Right atrium auricular region (tissue), 2 donors: Measurements from ENCODE around the gene MARVELD3. TPM values are rescaled to one million over a fixed set of nuclear protein-coding genes. Genes with fewer than 3 reads are reported as not detected.

ENCODE experiments used
- DNase-seq: peaks from one replicate; pipeline ENCODE4 v3.0.0-alpha.2; 2019; ENCODE audit warnings: low spot score
- H3K27ac ChIP-seq, 2 donors: fragments of 200-600 bp; sonication (generic); 1 replicate in 1 of 2; 2 replicates in 1 of 2; pipeline ENCODE4 v1.5.1; 2016 to 2019
- H3K27me3 ChIP-seq, 2 donors: fragments of 200-600 bp; sonication (generic); one replicate each; pipeline versions ENCODE4 v1.5.1 to v1.6.0; 2017 to 2019
- H3K36me3 ChIP-seq: fragments of 200-600 bp; sonication (generic); one replicate; pipeline ENCODE4 v1.5.1; 2016
- H3K4me1 ChIP-seq, 2 donors: fragments of 200-600 bp; sonication (generic); one replicate each; pipeline versions ENCODE4 v1.5.1 to v1.6.0; 2017 to 2019
- H3K4me3 ChIP-seq, 2 donors: fragments of 200-600 bp; sonication (generic); 1 replicate in 1 of 2; 2 replicates in 1 of 2; pipeline ENCODE4 v1.5.1; 2017 to 2019; ENCODE audit warnings: mild to moderate bottlenecking in 1 of 2, moderate library complexity in 1 of 2
- H3K9me3 ChIP-seq, 2 donors: fragments of 200-600 bp; sonication (generic); one replicate each; pipeline ENCODE4 v1.5.1; 2019
- total RNA-seq, 2 donors: library from RNA; depleted of rRNA; stranded (reverse); fragments of >200 nt; gene quantifications; one replicate each; pipeline ENCODE4 v1.1.0, GENCODE V29; 2016
- TF ChIP-seq, protein P1 (sequence below), 2 donors: fragments of 200-600 bp; sonication (generic); IDR thresholded peaks; one replicate each; pipeline ENCODE4 v1.5.1; 2019; ENCODE audit warnings: antibody characterized with exemption in 2 of 2

MARVELD3 gene
- total RNA-seq, 2 donors from 2014 or later: not detected

DNA sequence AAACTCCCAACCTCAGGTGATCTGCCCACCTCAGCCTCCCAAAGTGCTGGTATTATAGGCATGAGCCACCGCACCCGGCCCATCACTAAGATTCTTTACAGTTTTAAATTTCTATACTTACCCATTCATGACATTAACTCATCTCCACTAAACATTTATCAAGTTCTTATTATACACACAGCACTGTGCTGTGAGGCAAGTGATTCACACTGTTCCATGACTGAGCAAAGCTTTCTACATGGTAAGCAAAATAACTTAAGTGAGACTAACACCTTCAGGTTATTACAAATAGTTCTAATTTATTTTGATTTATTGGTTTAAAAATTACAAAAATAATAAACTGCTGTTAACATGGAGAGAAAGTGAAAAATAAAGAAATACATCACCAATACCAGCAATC lies 33.5 kb downstream of the MARVELD3 start:
- H3K27ac ChIP-seq: no peak overlapping the region
- TF ChIP-seq, protein P1, sequence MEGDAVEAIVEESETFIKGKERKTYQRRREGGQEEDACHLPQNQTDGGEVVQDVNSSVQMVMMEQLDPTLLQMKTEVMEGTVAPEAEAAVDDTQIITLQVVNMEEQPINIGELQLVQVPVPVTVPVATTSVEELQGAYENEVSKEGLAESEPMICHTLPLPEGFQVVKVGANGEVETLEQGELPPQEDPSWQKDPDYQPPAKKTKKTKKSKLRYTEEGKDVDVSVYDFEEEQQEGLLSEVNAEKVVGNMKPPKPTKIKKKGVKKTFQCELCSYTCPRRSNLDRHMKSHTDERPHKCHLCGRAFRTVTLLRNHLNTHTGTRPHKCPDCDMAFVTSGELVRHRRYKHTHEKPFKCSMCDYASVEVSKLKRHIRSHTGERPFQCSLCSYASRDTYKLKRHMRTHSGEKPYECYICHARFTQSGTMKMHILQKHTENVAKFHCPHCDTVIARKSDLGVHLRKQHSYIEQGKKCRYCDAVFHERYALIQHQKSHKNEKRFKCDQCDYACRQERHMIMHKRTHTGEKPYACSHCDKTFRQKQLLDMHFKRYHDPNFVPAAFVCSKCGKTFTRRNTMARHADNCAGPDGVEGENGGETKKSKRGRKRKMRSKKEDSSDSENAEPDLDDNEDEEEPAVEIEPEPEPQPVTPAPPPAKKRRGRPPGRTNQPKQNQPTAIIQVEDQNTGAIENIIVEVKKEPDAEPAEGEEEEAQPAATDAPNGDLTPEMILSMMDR (IDR thresholded peaks at IDR 0.05): no peak
- H3K4me1 ChIP-seq: no peaks in the 10 kb centered on the region

DNA sequence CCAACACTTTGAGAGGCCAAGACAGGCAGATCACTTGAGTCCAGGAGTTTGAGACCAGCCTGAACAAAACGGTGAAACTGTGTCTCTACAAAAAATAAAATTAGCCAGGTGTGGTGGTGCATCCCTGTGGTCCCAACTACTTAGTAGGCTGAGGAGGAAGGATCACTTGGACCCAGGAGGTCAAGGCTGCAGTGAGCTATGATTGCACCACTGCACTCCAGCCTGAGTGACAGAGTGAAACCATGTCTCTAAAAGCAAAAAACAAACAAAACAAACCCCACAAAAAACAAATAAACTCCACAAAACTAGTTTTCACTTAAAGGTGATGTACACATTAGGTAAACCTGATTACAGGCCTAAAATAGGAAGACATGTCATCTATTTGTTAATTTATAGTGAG lies 40.3 kb downstream of the MARVELD3 start:
- H3K27ac ChIP-seq: no peak overlapping the region
- TF ChIP-seq, protein P1 (IDR thresholded peaks at IDR 0.05): no peak
- no peak overlapping the region for H3K4me3 ChIP-seq
- no peaks in the 10 kb centered on the region for H3K27me3 ChIP-seq
- no peak for DNase-seq
- H3K9me3 ChIP-seq: no peaks in the 10 kb centered on the region
- H3K36me3 ChIP-seq: peaks cover 66% of the 10 kb centered on the region
- no peaks in the 10 kb centered on the region for H3K4me1 ChIP-seq

More for the DNA sequence above, 33.5 kb downstream of the MARVELD3 start:
- no peak overlapping the region for H3K4me3 ChIP-seq
- H3K9me3 ChIP-seq: no peaks in the 10 kb centered on the region
- no peak for DNase-seq
- H3K27me3 ChIP-seq: no peaks in the 10 kb centered on the region
- H3K36me3 ChIP-seq: peaks cover 67% of the 10 kb centered on the region

DNA sequence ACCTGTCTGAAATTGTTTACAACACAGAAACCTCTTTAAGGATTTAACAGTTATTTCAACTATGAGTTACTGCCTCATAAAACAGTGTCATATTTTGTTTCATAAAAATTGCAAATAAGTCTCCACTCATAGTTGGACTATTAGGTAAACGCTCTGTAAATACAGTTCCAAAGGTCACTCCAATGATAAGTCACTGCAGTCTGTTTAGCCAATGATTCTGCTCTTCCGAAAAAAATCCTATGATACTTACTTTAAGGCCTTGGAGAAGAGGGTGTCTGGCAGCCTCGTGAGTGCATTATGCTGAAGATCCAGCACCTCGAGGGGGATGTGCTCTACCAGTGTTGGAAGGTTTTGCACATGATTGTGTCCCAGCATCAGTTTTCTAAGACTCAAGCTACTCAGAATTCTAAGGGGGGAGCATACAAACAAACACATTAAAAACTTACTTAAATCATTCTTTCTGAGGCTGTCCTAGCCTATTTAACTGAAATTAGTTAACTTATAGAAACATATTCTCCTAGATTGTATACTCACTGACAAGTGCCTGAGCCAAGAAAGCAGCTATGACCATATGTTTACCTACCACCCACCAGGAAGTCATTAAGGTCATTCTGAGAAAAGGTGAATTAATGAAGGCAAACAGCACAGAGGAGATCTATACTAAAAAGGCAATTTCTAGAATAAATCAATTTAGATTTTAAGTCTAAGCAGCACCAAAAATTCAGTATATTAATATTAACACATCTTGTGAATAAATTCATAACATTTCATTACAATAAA lies 41.1 kb downstream of the MARVELD3 start:
- DNase-seq: no peak
- Histone ChIP-seq H3K36me3 (peaks cover 62% of the 10 kb centered on the region), H3K27me3 (no peaks in the 10 kb centered on the region), H3K27ac (no peak overlapping the region), H3K4me1 (no peaks in the 10 kb centered on the region), H3K9me3 (no peaks in the 10 kb centered on the region), H3K4me3 (no peak overlapping the region)
- TF ChIP-seq, protein P1 (IDR thresholded peaks at IDR 0.05): no peak

DNA sequence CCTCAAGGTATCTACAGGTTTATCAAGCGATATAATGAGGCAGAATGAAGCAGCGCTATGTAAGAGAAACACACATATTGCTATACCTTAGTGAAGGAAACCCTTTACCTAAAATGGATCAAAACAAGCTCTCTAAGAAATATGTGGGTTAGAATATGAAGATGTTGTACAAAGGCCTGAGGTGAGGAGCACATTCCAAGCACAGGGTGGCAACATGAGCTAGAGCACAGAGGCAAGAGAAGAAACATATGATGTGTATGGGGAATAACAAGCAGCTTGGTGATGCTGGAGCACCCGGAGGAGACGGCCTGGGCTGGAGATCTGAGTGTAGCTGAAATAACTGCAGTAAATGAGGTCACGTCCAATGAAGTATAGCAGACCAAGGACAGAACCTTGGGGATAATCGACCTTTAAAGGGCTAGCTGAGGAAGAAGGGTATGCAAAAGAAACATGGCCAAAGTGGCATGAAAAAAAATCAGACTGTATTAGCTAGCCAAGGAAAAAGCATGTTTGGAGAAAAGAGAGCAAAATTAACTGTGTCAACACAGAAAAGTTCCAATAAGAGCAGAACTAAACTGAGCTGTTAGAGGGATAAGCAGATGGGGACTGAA lies 44.0 kb downstream of the MARVELD3 start:
- Histone ChIP-seq H3K4me1 (no peaks in the 10 kb centered on the region), H3K36me3 (peaks cover 60% of the 10 kb centered on the region), H3K9me3 (no peaks in the 10 kb centered on the region), H3K27ac (no peak overlapping the region), H3K27me3 (no peaks in the 10 kb centered on the region), H3K4me3 (no peak overlapping the region)
- TF ChIP-seq, protein P1 (IDR thresholded peaks at IDR 0.05): no peak
- DNase-seq: no peak

DNA sequence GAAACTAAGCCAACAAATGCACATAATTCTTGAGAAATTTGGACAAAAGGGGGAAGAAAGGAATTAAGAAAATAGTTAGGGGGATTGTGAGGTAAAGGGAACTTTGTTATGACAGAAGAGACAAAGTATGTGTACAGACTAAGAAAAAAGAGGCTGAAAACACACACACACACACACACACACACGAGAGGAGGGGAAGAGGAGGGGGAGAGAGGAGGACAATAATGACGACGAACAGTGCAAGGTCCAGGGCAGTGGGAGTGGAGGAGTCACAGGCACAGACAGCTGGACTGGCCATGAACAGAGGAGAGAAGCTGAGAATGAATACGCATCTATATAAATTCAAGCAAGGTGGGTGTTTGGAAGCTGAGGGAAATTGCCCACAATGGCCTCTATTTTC lies 44.6 kb downstream of the MARVELD3 start:
- H3K4me1 ChIP-seq: no peaks in the 10 kb centered on the region
- DNase-seq: no peak
- no peak overlapping the region for H3K27ac ChIP-seq
- H3K4me3 ChIP-seq: no peak overlapping the region
- TF ChIP-seq, protein P1 (IDR thresholded peaks at IDR 0.05): no peak
- no peaks in the 10 kb centered on the region for H3K27me3 ChIP-seq
- peaks cover 65% of the 10 kb centered on the region for H3K36me3 ChIP-seq
- H3K9me3 ChIP-seq: no peaks in the 10 kb centered on the region
